Body of pancreas (tissue), 4 donors: ENCODE data around the gene ACTN1.

ENCODE experiments used
- CTCF ChIP-seq, 7 experiments: fragments of 450-650 bp in 4 of 7; fragments of 200-600 bp in 3 of 7; sonication (generic) in 3 of 7; IDR thresholded peaks; one replicate each; pipeline ENCODE4 v1.5.1; 2016 to 2019; ENCODE audit warnings: antibody characterized with exemption in 7 of 7
- POLR2A ChIP-seq, 3 donors: fragments of 450-650 bp; IDR thresholded peaks; one replicate each; pipeline ENCODE4 v1.6.1; 2016; ENCODE audit warnings: antibody characterized with exemption in 3 of 3, mild to moderate bottlenecking in 2 of 3

- TF ChIP-seq CTCF (IDR thresholded peaks at IDR 0.05) (no peak), POLR2A (IDR thresholded peaks at IDR 0.05) (no peak)
These were observed 34.9 kb downstream of the ACTN1 start for GRCh38 chr14:68944162-68944561.
